ENCODE results near the gene PHKG1.
"Not testable (repeated sequence)": the region's sequence is repeated elsewhere in the genome, so short reads cannot be mapped to it uniquely, and the experiment has no call there.

PHKG1 gene

GRCh38 chr7:56033671-56034432, 58.9 kb downstream of the PHKG1 start:
- DNase-seq: peak; percentile 85

- DNase-seq: not testable (repeated sequence)
Observed at GRCh38 chr7:56032578-56032977, 60.2 kb downstream of the PHKG1 start.

- not testable (repeated sequence) for DNase-seq
Observed at GRCh38 chr7:56031556-56031955, 61.2 kb downstream of the PHKG1 start.

- no peak for DNase-seq
Observed at GRCh38 chr7:56030340-56030739, 62.4 kb downstream of the PHKG1 start.
